GM18861 (cell line): Measurements from ENCODE around the gene CMTM2.
A peak's percentile ranks its signal among the peaks of the same experiment; 100 is the strongest.

Experiments
- ATAC-seq: cut with Tn5 transposase; IDR thresholded peaks from one replicate; pipeline ENCODE4 v1.9.1; 2021; ENCODE audit not compliant: unreplicated experiment

The CMTM2 gene, protein sequence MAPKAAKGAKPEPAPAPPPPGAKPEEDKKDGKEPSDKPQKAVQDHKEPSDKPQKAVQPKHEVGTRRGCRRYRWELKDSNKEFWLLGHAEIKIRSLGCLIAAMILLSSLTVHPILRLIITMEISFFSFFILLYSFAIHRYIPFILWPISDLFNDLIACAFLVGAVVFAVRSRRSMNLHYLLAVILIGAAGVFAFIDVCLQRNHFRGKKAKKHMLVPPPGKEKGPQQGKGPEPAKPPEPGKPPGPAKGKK

DNA sequence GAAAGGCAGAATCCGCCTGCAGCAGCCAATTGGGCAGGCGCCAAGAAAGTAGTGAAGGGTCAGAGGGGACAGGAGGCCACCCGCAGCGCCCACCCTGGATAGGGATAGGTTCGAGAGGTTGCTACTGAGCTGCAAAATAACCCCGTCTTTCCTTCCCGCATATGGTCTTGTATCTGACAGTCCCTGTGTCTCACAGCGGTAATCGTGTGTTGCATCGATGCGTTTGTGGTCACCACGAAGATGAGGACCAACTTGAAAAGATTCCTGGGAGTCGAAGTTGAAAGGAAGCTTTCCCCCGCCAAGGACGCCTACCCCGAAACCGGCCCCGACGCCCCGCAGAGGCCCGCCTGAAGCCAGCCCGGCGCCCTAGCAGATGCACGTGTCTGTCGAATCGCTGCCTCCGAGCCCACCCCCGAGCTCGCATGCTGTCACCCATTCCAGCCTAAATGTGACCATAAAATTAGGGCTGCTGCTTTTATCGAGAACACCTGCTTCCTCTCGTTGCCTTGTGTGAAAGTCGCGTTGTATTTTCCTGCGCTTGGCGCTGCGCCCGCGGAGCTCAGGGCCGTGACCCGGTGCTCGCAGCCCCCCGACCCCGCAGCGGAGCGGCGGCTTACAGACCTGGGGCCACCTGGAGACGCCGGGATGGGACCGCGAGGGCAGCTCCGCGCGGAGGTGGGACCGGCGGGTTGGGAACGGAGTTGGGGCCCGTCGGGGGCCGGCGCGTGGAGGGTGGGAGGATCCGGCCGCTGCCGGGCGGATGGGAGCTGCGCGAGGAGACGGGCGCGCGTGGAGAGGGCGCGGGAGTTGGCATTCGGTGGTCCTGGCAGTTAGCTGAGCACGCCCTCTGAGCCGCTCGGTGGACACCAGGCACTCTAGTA lies at the start of gene CMTM2:
TSS of gene CMTM2 (plus strand) at position 813 of the 881 bp plus-strand sequence. CDS start 145 bp downstream, outside the sequence.
- no peak for ATAC-seq

DNA sequence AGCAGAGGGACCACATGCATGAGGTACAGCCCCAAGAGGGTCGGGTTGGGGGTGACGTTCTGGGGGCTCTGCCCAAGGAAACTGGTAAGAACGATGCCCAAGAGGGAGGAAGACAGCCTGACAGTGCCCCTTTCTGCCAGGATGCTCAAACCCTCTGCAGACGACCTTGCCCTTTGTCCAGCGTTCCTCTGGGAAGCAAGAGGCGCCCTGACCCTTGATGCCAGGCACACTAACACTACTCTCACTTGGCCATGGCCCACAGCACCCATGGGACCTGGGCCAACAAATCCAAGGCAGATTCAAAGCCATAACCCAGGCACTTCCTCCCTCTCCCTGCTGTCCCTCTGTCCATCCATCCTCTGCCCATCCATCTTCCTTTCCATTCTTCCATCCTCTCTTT lies 49.8 kb upstream of the CMTM2 start:
- ATAC-seq = no peak

DNA sequence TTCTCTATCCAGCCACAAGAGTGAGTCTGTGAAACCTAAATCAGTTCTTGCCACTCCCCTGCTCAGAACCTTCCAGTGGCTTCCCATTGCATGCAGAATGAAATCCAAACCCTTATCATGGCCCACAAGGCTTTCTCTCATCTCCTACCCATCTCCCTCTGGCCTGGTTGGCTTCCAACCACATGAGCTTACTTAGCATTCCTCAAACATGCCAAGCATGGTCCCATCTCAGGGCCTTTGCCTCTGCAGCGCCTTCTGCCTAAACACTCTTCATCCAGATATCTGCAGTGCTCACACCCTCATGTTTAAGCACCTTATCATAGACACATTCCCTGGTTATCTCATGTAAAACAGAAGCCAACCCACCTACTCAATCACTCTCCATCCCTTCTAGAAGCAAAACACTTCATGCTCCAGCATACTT lies 44.9 kb upstream of the CMTM2 start:
- no peak for ATAC-seq

DNA sequence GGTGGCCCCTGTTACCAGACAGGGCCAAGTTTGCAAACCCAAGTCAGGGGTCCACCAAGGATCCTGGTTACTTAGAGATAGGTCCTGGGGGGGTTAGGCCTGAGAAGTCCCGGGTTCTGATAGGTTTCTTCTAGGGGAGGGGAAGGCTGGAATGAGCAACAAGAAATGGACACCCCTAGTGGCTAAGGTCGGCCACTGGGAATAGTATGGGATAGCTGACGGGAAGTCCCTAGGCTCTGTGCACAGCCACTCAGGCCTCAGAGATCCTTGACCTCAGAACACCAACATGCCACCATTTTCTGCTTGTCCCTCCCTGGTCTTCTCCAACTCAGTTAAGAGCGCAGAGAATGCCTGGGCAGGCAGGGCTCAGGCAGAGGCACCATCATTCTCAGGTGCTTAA lies 42.7 kb upstream of the CMTM2 start:
- no peak for ATAC-seq

DNA sequence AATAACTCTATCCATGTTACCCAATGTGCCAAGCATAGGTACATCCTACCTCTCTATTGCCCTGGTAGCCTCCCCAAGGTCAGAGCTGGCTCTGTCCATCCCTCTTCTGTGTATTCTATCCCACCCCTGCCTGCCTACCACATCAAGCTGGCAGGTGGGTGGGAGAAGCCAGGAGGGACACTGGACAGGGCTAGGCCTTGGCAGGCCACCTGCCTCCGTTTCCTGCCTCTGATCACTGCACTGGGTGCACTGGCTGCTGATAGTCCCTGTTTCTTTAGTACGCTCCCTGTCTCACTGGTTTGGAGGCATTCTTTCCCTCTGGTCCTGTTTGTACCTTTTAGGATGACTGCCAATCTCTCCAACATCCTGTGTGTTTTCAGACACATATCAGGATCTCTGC lies 42.0 kb upstream of the CMTM2 start:
- ATAC-seq = no peak

DNA sequence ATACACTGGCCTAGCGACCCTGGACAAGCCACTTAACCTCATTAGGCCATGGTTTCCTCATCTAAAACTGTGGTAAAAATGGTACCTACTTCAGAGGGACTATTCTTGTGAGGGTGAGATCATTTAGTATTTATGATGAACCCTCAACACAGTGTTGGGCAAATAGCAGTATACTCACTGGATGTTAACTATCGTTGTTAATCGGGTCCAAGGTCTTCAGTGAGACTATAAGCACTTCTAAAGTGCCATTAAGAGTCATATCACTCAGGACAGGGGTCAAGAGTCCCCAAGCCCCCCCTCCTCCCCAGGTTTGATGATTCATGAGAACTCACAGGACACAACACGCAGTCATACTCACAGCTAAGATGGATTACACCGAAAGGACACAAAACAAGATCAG lies 40.4 kb upstream of the CMTM2 start:
- no peak for ATAC-seq

DNA sequence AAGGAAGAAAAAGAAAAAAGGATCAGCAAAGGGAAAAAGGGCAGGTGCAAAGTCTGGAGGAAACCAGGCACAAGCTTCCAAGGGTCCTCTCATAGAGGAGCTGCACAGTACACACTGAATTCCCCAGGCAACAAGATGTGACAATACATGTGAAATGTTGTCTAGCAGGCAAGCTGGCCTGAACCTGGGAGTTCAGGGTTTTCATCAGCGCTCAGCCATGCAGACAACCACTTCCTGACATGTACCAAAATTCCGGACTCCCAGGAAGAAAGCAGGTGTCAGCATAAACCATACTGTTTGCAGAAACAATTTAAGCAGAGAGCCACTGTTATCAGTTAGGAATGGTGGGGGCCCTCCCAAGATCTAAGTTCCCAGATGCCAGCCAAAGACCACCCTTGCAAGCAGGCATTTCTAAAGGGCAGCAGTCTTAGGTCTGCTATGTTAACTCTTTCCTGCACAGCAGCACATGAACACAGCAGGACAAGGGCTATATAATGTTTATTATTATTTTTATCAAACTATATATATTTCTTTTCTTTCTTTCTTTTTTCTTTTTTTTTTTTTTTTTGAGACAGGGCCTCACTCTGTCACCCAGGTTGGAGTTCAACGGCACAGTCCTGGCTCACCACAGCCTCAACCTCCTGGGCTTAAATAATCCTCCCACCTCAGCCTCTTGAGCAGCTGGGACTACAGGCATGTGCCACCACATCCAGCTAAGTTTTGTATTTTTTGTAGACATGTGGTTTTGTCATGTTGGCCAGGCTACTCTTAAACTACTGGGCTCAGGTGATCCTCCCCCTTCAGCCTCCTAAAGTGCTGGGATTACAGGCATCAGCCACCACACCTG lies 39.4 kb upstream of the CMTM2 start:
- peak; percentile 72 for ATAC-seq

DNA sequence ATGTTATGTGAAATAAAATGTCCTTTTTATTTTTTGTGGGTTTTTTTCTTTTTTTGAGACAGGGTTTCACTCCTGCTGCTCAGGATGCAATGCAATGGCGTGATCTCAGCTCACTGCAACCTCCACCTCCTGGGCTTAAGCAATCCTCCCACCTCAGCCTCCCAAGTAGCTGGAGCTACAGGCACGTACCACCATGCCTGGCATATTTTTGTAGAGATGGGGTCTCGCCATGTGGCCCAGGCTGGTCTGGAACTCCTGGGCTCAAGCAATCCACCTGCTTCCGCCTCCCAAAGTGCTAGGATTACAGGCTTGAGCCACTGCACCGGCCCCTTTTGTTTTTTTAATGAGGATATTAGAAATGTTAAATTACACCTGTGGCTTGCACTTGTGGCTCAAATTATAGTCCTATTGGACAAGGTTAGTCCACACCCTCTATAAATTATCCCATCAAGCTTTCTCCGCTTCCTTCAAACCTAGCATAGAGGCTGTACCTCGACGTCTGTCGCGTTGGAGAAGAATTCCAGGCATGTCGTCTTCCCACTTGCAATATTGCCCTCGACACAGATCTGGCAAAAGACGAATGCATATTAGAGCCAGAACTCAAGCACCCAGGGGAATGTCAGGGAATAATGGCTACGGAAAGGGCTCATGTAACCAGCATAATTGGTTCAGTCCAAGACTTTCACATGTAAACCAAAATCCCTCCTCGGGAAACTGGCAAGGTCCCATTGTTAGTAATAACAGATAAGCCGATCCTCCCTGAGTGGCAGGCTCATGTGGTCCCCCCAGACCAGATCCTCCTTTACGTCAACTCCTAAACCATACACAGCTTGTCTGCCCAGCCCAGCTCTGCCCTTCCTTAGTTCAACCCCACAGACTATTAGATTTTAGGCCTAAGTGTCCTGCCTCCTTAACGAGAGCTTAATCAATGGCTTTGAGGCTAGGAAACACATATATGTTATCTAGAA lies 37.6 kb upstream of the CMTM2 start:
- ATAC-seq = no peak

DNA sequence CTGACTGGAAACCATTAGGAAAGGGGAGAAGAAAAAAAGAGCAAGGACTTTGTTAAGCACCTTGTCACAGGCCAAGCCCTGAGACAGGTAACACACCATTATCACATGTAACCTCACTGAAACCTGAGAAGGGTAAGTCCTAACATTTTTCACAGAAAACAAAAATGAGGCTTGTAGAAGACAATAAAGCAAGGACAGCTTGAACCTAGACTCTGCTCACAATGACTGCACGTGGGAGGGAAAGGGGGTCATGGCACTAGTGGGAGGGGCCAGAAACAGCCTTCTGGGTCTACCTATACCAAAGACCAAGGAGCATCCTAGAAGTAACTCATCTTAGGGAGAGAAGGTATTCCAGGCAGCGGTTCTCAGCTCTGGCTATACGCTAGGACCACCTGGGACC lies 36.9 kb upstream of the CMTM2 start:
- ATAC-seq = no peak

DNA sequence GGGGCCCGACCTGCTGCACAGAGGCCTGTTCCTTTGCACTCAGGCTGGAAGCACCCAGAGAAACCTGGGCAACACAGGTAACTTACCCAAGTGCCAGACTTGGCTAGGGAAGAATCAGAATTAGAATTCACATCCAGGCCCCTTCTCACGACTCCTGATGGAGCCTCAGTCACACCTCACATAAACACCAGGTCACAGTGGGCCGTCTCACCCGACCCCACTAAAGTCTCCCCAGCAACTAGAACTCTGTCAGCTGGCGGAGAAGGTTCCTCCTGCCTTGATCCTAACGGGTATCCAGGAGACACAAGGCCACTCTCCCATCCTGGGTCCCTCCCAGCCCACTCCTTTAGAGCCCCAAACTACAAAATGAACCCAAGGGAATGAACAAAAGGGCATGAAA lies 35.7 kb upstream of the CMTM2 start:
- no peak for ATAC-seq

DNA sequence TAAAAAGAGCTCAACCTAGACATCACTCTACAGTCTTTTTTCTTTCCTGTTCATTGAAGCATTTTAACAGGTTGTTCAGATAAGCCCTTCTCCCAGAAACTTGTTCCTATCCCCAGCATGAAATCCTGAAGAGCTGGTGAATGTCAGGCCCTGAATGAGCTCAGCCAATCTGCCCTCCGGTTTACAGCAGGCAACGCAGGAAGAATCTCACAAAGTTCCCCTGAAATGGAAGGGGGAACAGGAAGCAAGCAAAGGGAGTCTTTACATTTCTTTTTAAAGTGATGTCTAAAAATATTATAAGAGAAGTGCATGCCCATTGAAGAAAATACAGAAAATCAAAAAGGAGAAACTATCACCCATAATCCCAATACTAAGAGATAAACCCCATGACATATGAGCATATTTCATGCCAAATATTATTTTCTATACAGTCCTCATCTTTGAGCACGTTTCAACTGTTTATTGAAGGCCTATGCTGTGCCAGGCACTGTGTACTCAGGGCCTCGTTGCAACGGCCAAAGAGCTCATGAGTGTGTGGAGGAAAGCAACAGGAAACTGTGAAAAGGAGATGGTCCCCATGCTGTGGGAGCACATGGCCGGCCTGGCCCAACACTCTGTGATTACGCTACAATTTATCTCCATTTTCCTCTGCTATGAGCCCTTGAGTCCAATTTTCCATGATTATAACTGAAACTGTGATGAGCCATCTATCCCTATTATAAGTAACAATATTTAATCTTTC lies 35.1 kb upstream of the CMTM2 start:
- no peak for ATAC-seq

DNA sequence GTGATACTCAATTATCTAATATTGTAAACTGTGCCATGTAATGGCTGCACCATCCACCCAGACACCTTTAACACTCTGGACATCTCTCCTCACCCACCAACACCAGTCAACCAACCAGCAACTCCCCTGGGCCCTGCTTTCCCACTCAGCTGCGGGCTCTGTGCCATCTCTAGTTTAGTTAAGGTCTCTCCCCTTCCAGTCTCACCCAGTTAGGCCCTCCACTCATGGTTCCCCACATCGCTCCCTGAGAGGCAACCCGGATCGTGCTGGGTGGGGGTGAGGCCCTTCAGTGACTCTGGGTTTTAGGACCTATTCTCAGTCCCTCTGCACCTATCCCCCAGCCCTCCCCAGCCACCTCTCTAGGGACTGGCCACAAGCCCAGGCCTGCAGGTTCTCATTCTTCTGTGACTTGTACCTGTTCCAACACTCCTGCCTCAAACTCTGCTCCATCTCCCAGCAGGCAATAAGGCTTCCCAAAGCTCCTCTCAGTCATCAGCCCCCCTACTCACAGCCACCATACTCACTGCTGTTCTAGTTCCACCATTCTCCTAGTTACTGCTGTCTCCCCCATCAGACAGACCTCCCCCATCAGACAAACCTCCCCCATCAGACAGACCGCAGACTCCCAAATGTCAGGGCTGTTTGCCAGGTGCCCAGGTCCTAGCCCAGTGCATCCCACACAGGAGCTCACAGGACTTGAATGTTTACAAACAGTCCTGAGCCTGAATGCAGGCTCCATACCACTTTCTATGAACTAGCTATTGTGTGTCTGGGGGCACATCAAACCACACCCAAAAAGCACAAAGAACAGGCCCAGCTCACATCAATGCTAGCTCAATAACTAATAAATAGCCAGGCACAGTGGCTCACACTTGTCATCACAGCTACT lies 31.9 kb upstream of the CMTM2 start:
- ATAC-seq = no peak

DNA sequence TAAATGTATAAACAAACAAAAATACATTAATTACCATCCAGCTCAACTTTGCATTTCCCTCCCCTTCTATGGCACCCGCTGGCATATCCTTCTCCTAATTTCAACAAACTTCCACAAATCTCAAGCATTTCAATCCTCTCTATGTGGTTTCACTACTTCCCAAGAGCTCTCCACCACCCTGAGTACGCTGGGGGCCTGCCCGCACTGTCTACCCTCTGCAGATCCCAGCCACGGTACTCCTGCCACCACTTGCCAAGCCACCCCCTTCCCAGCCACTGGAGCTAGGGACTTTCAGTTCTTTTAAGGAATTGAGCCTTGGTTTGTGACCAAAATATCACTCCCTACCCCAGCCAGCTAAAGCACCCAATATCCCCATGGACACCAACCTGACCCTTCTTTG lies 31.2 kb upstream of the CMTM2 start:
- no peak for ATAC-seq

DNA sequence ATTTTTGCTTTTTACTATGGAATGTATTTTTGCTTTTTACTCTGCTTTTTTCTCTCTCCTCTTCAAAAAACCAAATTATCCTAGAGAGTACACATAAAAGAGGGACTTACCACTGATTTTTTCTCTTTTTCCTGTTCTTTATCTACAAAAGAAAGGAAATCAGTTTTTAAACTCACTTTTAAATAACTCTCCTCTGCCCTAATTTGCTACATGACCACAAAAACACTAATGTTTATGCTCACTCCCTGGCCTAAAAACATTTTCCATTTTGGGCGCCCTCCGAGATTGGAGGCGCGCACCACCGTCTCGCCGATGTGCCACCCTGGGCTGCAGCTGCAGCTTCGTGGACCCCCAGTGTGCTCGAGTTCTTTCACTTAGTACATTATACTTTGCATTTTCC lies 30.4 kb upstream of the CMTM2 start:
- ATAC-seq = no peak

DNA sequence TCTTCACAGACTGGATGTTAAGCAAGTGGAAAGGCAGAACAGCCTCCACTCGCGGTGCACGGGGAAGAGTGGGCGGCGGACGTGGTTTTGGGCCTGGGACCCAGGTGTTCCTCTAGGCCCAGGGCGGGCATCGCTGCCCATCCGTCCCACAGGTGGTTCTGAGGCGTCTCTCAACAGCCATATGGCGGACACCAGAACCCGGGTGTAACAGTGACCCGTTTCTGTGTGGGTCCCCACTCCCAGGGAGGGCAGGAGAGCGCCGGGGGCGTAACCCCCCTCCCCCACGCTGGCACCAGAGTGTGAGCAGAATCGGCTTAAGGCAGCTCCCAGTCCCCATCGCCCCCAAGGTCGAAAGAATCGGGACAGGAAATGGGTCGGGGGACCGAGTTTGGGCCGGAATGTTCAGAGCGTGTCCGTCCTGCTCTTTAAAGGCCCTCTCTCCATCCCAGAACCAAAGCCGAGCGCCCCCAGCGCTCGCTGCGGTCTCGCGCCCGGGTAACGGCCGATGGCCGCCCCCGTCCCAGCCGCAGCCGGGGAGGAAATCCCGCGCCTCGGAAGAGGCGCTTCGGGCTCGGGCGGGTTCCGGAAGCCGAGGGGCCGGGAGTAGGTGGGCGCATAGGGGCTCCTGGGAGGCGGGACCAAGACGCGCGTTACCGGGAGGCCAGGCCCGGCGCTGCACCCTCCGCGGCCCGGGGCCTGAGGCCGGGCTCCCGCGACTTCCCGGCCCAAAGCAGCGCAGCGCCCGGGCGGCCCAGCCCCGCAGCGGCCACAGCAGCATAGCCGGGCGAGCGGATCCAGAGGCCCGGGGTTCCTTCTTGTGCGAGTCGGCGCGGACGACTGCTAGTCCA lies 29.8 kb upstream of the CMTM2 start, which contains the start of gene TK2:
TSS of gene TK2 (minus strand) at position 839 of the 848 bp plus-strand sequence. CDS start at position 778, 61 bp downstream.
- ATAC-seq = no peak

DNA sequence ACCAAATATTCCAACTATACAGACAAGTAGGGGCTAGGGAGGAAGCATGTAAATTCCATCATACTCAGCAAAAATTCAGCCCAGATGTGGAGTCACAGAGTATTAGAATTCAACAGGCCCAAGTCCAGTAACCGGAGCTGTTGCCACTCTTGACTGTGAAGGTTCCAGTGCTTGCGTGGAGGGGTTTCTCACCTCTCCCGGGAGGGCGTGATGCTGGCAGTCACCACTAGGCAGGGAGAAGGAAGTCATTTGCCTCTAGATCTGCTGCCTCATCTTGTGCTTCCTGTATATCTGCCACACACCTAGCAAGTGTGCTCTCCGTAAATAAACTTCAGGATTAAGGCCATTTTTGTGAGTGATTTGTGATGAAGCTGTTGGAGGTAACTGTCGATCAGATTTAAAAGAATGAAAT lies 27.9 kb upstream of the CMTM2 start:
- no peak for ATAC-seq

DNA sequence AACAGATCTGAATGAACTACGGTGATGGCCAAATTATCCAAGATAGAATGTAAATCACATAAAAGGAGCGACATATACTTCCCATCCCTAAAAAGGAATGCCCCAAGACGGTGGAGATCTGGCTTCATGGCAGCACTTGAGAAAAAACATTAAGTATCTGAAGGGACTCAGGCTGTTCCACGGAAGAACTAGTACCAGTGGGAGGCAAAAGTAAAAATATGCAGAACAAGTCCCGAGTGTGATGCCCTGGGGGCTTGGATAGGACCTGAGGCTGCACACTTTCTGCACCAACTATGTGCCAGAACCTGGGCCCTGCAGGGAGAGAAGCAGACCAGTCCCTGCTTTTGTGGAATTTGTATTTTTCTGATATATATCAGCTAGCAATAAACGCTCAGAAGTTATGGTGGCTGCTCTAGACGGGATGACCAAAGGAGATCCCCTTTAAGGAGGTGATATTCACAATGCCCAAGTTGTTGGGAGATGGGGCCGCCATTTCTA lies 27.4 kb upstream of the CMTM2 start:
- ATAC-seq = no peak
